Measurements from ENCODE around the gene KIRREL1.

Gene KIRREL1

GRCh38 chr1:158025576-158026230, 32.3 kb downstream of the KIRREL1 start:
- TF ChIP-seq CTCF (conservative IDR thresholded peaks at IDR 0.05; ENCODE audit: control insufficient read depth, insufficient read depth, low read depth, low read length): no peak
- no peak for DNase-seq (ENCODE audit: low read depth)
- no peak overlapping the region for H3K4me3 ChIP-seq (ENCODE audit: control insufficient read depth, low read depth, low read length)

GRCh38 chr1:158026651-158027050, 33.2 kb downstream of the KIRREL1 start:
- TF ChIP-seq CTCF (conservative IDR thresholded peaks at IDR 0.05; ENCODE audit: control insufficient read depth, insufficient read depth, low read depth, low read length): no peak
- no peak for DNase-seq (ENCODE audit: low read depth)
- no peak overlapping the region for H3K4me3 ChIP-seq (ENCODE audit: control insufficient read depth, low read depth, low read length)

- no peak for DNase-seq (ENCODE audit: low read depth)
- TF ChIP-seq CTCF (conservative IDR thresholded peaks at IDR 0.05; ENCODE audit: control insufficient read depth, insufficient read depth, low read depth, low read length): no peak
- no peak overlapping the region for H3K4me3 ChIP-seq (ENCODE audit: control insufficient read depth, low read depth, low read length)
Observed at GRCh38 chr1:158027508-158027907, 34.1 kb downstream of the KIRREL1 start.

GRCh38 chr1:158028969-158029368, 35.5 kb downstream of the KIRREL1 start:
- no peak for TF ChIP-seq CTCF (conservative IDR thresholded peaks at IDR 0.05; ENCODE audit: control insufficient read depth, insufficient read depth, low read depth, low read length)
- no peak overlapping the region for H3K4me3 ChIP-seq (ENCODE audit: control insufficient read depth, low read depth, low read length)
- no peak for DNase-seq (ENCODE audit: low read depth)

GRCh38 chr1:158035014-158035413, 41.6 kb downstream of the KIRREL1 start:
- no peak for TF ChIP-seq CTCF (conservative IDR thresholded peaks at IDR 0.05; ENCODE audit: control insufficient read depth, insufficient read depth, low read depth, low read length)
- DNase-seq (ENCODE audit: low read depth): no peak
- H3K4me3 ChIP-seq (ENCODE audit: control insufficient read depth, low read depth, low read length): no peak overlapping the region

GRCh38 chr1:158035976-158036583, 42.6 kb downstream of the KIRREL1 start:
- H3K4me3 ChIP-seq (ENCODE audit: control insufficient read depth, low read depth, low read length): no peak overlapping the region
- TF ChIP-seq CTCF (conservative IDR thresholded peaks at IDR 0.05; ENCODE audit: control insufficient read depth, insufficient read depth, low read depth, low read length): peak; percentile 69
- DNase-seq (ENCODE audit: low read depth): peak; percentile 72

Data from fibroblast of mammary gland (primary cell).